Measurements from ENCODE around the gene FKBP4. TPM values are rescaled to one million over a fixed set of nuclear protein-coding genes. Genes with fewer than 3 reads are reported as not detected.

Gene FKBP4
- total RNA-seq, 4 donors from 2014 or later = 27.7 to 42.4 (median 33.7) TPM

GRCh38 chr12:2826721-2827515, 32.1 kb downstream of the FKBP4 start:
- no peaks in the 10 kb centered on the region for H3K9me3 ChIP-seq
- no peak for DNase-seq
- H3K27ac ChIP-seq = no peak overlapping the region
- no peaks in the 10 kb centered on the region for H3K4me1 ChIP-seq
- no peaks in the 10 kb centered on the region for H3K27me3 ChIP-seq
- no peak for TF ChIP-seq CTCF (IDR thresholded peaks at IDR 0.05)
- TF ChIP-seq POLR2A (IDR thresholded peaks at IDR 0.05) = no peak
- no peak overlapping the region for H3K4me3 ChIP-seq
- H3K36me3 ChIP-seq = peaks cover 0 to 88% (median 0%) of the 10 kb centered on the region in 3 donors

GRCh38 chr12:2829275-2829674, 34.5 kb downstream of the FKBP4 start:
- no peak overlapping the region for H3K27ac ChIP-seq
- DNase-seq = no peak
- no peaks in the 10 kb centered on the region for H3K4me1 ChIP-seq
- H3K36me3 ChIP-seq = peaks cover 0 to 64% (median 0%) of the 10 kb centered on the region in 3 donors
- TF ChIP-seq POLR2A (IDR thresholded peaks at IDR 0.05) = no peak
- no peaks in the 10 kb centered on the region for H3K27me3 ChIP-seq
- no peaks in the 10 kb centered on the region for H3K9me3 ChIP-seq
- no peak overlapping the region for H3K4me3 ChIP-seq

GRCh38 chr12:2832550-2833127, 37.9 kb downstream of the FKBP4 start:
- H3K27ac ChIP-seq = no peak overlapping the region
- H3K9me3 ChIP-seq = no peaks in the 10 kb centered on the region
- no peak overlapping the region for H3K4me3 ChIP-seq
- no peak for TF ChIP-seq CTCF (IDR thresholded peaks at IDR 0.05)
- TF ChIP-seq POLR2A (IDR thresholded peaks at IDR 0.05) = no peak
- H3K27me3 ChIP-seq = no peaks in the 10 kb centered on the region
- DNase-seq = no peak
- H3K4me1 ChIP-seq = peaks cover 0 to 9% (median 0%) of the 10 kb centered on the region in 4 donors
- peaks cover 0 to 31% (median 0%) of the 10 kb centered on the region in 3 donors for H3K36me3 ChIP-seq

- Histone ChIP-seq H3K9me3 (no peaks in the 10 kb centered on the region), H3K27me3 (no peaks in the 10 kb centered on the region), H3K36me3 (peaks cover 0 to 24% (median 0%) of the 10 kb centered on the region in 3 donors), H3K4me1 (peaks cover 0 to 9% (median 0%) of the 10 kb centered on the region in 4 donors), H3K27ac (no peak overlapping the region), H3K4me3 (no peak overlapping the region)
- TF ChIP-seq POLR2A (IDR thresholded peaks at IDR 0.05) = no peak
- TF ChIP-seq CTCF (IDR thresholded peaks at IDR 0.05) = no peak
- DNase-seq = no peak
These were observed 38.6 kb downstream of the FKBP4 start for GRCh38 chr12:2833327-2833726.

- no peak overlapping the region for H3K27ac ChIP-seq
- peaks cover 0 to 19% (median 0%) of the 10 kb centered on the region in 3 donors for H3K36me3 ChIP-seq
- no peak overlapping the region for H3K4me3 ChIP-seq
- no peak for DNase-seq
- peaks cover 0 to 9% (median 0%) of the 10 kb centered on the region in 4 donors for H3K4me1 ChIP-seq
- H3K27me3 ChIP-seq = no peaks in the 10 kb centered on the region
- H3K9me3 ChIP-seq = no peaks in the 10 kb centered on the region
- TF ChIP-seq POLR2A (IDR thresholded peaks at IDR 0.05) (no peak), CTCF (IDR thresholded peaks at IDR 0.05) (no peak)
These were observed 39.0 kb downstream of the FKBP4 start for GRCh38 chr12:2833810-2834209.
